K562 (cell line): ENCODE measurements around the gene SLC16A9. TPM values are rescaled to one million over a fixed set of nuclear protein-coding genes. Genes with fewer than 3 reads are reported as not detected.
A peak's percentile ranks its signal among the peaks of the same experiment; 100 is the strongest.

Source experiments
- FOXK2 ChIP-seq, 2 experiments: fragments of 450-650 bp; IDR thresholded peaks in 1 of 2; conservative IDR thresholded peaks in 1 of 2; 2 replicates each; pipeline ENCODE4 v1.6.1; 2016; ENCODE audit warnings: low read depth in 2 of 2, mild to moderate bottlenecking in 1 of 2
- POLR2AphosphoS5 ChIP-seq: IDR thresholded peaks from 2 replicates; pipeline ENCODE4 v1.6.1; 2011; ENCODE audit warnings: mild to moderate bottlenecking, low read depth, low read length, moderate library complexity; ENCODE audit not compliant: control insufficient read depth, insufficient read depth
- RAD21 ChIP-seq, 2 experiments: fragments of 250-450 bp in 1 of 2; fragments of 450-650 bp in 1 of 2; sonication (Bioruptor Pico) in 1 of 2; formaldehyde crosslinking in 1 of 2; IDR thresholded peaks in 1 of 2; conservative IDR thresholded peaks in 1 of 2; 2 replicates each; pipeline versions ENCODE4 v1.4.0 to v1.8.0; 2020 to 2022; ENCODE audit warnings: mild to moderate bottlenecking in 2 of 2, moderate library complexity in 1 of 2
- TOE1 ChIP-seq, 2 experiments: fragments of 450-650 bp in 1 of 2; sonication (generic) in 1 of 2; formaldehyde crosslinking in 1 of 2; IDR thresholded peaks; 2 replicates each; pipeline versions ENCODE4 v1.7.1 to v1.8.0; 2016 to 2022; ENCODE audit warnings: borderline replicate concordance in 2 of 2, mild to moderate bottlenecking in 2 of 2, antibody characterized with exemption in 1 of 2, inconsistent platforms in 1 of 2, low read depth in 1 of 2, missing genetic modification reagents in 1 of 2, moderate library complexity in 1 of 2
- TRIM28 ChIP-seq: fragments of 450-650 bp; IDR thresholded peaks from 2 replicates; pipeline ENCODE4 v1.6.1; 2017
- polyA plus RNA-seq, 8 experiments: library from polyadenylated mRNA; depleted of rRNA in 4 of 8; stranded (reverse) in 5 of 8; unstranded in 3 of 8; fragments of >200 nt; fragmentation: Nextera tagmentation in 2 of 8; fragmentation: Illumina TruSeq in 1 of 8; extraction: Ambion mirVana in 2 of 8; extraction: Trizol in 1 of 8; gene quantifications; 2 replicates each; pipeline versions ENCODE4 v1.2.1 to v1.2.3, GENCODE V29; 2011 to 2014; ENCODE audit warnings: inconsistent platforms in 1 of 8, missing spikeins in 1 of 8
- total RNA-seq, 7 experiments: library from RNA; depleted of rRNA in 6 of 7; stranded (reverse); fragments of >200 nt in 6 of 7; fragmentation: Illumina TruSeq in 2 of 7; extraction: Trizol in 2 of 7; gene quantifications; 2 replicates each; pipeline versions ENCODE4 v1.2.1 to v1.2.3, GENCODE V29; 2011 to 2021; ENCODE audit warnings: low replicate concordance in 1 of 7
- TF ChIP-seq, protein P1 (sequence below): fragments of 250-450 bp; sonication (Bioruptor Pico); IDR thresholded peaks from 2 replicates; pipeline ENCODE4 v1.5.0; 2021; ENCODE audit warnings: mild to moderate bottlenecking, borderline replicate concordance
- TF ChIP-seq, protein P2 (sequence below): fragments of 450-650 bp; IDR thresholded peaks from 2 replicates; pipeline ENCODE4 v1.7.0; 2016; ENCODE audit warnings: borderline replicate concordance
- TF ChIP-seq, protein P3 (sequence below), 2 experiments: fragments of 450-650 bp; formaldehyde crosslinking in 1 of 2; IDR thresholded peaks; 2 replicates each; pipeline versions ENCODE4 v1.4.0 to v1.6.1; 2014 to 2020; ENCODE audit warnings: mild to moderate bottlenecking in 2 of 2, borderline replicate concordance in 1 of 2, low read depth in 1 of 2

SLC16A9 gene
- total and polyA plus RNA-seq, 9 of the 15 experiments (the other 6 are each of a cell fraction or from before 2014, with no cell fraction given): 0.90 to 6.4 (median 2.1) TPM

DNA sequence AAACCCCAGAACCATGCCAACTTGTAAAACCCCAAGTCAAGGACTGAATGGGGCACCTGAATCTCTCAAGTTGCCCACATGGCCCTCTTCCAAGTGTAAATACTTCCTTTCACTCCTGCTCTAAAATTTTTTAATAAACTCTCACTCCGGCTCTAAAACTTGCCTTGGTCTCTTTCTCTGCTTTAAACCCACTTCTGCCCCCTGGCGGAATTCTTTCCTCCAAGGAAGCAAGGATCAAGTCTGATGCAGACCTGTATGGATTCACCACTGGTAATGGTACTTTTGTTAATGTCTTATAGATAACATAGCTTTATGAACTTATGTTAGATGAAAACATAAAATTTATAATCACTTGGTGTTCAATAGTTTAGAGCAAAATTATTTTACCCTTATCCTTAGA lies 33.8 kb downstream of the SLC16A9 start (continued):
- TF ChIP-seq, protein P1, sequence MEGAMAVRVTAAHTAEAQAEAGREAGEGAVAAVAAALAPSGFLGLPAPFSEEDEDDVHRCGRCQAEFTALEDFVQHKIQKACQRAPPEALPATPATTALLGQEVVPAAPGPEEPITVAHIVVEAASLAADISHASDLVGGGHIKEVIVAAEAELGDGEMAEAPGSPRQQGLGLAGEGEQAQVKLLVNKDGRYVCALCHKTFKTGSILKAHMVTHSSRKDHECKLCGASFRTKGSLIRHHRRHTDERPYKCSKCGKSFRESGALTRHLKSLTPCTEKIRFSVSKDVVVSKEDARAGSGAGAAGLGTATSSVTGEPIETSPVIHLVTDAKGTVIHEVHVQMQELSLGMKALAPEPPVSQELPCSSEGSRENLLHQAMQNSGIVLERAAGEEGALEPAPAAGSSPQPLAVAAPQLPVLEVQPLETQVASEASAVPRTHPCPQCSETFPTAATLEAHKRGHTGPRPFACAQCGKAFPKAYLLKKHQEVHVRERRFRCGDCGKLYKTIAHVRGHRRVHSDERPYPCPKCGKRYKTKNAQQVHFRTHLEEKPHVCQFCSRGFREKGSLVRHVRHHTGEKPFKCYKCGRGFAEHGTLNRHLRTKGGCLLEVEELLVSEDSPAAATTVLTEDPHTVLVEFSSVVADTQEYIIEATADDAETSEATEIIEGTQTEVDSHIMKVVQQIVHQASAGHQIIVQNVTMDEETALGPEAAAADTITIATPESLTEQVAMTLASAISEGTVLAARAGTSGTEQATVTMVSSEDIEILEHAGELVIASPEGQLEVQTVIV (CRISPR knock-in tag): no peak
- TF ChIP-seq FOXK2 (conservative IDR thresholded peaks at IDR 0.05 in 1 of 2, IDR thresholded peaks at IDR 0.05 in 1 of 2; ENCODE audit: low read depth in 2 of 2): no peak
- no peak for TF ChIP-seq TRIM28
- TF ChIP-seq, protein P2, sequence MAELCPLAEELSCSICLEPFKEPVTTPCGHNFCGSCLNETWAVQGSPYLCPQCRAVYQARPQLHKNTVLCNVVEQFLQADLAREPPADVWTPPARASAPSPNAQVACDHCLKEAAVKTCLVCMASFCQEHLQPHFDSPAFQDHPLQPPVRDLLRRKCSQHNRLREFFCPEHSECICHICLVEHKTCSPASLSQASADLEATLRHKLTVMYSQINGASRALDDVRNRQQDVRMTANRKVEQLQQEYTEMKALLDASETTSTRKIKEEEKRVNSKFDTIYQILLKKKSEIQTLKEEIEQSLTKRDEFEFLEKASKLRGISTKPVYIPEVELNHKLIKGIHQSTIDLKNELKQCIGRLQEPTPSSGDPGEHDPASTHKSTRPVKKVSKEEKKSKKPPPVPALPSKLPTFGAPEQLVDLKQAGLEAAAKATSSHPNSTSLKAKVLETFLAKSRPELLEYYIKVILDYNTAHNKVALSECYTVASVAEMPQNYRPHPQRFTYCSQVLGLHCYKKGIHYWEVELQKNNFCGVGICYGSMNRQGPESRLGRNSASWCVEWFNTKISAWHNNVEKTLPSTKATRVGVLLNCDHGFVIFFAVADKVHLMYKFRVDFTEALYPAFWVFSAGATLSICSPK: no peak
- TF ChIP-seq TOE1 (IDR thresholded peaks at IDR 0.05; ENCODE audit: borderline replicate concordance): no peak
- TF ChIP-seq TOE1 (CRISPR knock-in tag; IDR thresholded peaks at IDR 0.05; ENCODE audit: borderline replicate concordance, low read depth): no peak
- TF ChIP-seq POLR2AphosphoS5: no peak
- TF ChIP-seq, protein P3, sequence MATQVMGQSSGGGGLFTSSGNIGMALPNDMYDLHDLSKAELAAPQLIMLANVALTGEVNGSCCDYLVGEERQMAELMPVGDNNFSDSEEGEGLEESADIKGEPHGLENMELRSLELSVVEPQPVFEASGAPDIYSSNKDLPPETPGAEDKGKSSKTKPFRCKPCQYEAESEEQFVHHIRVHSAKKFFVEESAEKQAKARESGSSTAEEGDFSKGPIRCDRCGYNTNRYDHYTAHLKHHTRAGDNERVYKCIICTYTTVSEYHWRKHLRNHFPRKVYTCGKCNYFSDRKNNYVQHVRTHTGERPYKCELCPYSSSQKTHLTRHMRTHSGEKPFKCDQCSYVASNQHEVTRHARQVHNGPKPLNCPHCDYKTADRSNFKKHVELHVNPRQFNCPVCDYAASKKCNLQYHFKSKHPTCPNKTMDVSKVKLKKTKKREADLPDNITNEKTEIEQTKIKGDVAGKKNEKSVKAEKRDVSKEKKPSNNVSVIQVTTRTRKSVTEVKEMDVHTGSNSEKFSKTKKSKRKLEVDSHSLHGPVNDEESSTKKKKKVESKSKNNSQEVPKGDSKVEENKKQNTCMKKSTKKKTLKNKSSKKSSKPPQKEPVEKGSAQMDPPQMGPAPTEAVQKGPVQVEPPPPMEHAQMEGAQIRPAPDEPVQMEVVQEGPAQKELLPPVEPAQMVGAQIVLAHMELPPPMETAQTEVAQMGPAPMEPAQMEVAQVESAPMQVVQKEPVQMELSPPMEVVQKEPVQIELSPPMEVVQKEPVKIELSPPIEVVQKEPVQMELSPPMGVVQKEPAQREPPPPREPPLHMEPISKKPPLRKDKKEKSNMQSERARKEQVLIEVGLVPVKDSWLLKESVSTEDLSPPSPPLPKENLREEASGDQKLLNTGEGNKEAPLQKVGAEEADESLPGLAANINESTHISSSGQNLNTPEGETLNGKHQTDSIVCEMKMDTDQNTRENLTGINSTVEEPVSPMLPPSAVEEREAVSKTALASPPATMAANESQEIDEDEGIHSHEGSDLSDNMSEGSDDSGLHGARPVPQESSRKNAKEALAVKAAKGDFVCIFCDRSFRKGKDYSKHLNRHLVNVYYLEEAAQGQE (IDR thresholded peaks at IDR 0.05; ENCODE audit: borderline replicate concordance): peak; percentile 23; the same call in 1 of the 2 replicates
- TF ChIP-seq, protein P3 (CRISPR knock-in tag; IDR thresholded peaks at IDR 0.05; ENCODE audit: low read depth): no peak
- peak; percentile 26 to 56; a peak in 3 of 4 replicates for TF ChIP-seq RAD21 (CRISPR knock-in tag; conservative IDR thresholded peaks at IDR 0.05 in 1 of 2, IDR thresholded peaks at IDR 0.05 in 1 of 2)
- TF ChIP-seq, all 486 proteins: peak for 5
